Stimulated activated CD8-positive, alpha-beta memory T cell treated with anti-CD3 and anti-CD28 coated beads, Interleukin-7, amount 100 ng/mL, for 48 hours (primary cell): Measurements from ENCODE around the gene ASB2.

Experiments used
- DNase-seq, 2 donors: peaks; one replicate each; pipeline ENCODE4 v3.0.0-alpha.2; 2020; ENCODE audit warnings: low read depth in 1 of 2; ENCODE audit errors: extremely low read depth in 1 of 2

ASB2 gene

DNA sequence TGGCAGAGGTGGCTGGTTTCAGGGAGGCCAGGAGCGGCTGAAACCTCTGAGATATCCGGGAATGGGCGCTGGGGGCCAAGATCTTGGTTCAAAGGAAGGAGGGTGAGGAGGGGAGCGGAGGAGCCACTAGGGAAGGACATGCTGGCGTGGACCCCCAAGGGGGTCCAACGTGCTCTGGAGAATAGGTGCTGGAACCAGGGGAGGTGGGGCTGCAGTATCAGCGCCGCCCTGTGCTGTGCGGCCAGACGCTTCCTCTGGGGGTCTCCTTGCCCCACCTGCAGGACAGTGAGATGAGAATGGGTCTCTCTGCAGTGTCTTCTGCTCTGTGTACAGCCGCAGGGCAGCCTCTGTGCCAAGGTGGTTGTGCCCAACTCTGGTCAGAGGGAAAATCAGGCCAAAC is 46.7 kb downstream of the ASB2 start:
- DNase-seq = no peak

DNA sequence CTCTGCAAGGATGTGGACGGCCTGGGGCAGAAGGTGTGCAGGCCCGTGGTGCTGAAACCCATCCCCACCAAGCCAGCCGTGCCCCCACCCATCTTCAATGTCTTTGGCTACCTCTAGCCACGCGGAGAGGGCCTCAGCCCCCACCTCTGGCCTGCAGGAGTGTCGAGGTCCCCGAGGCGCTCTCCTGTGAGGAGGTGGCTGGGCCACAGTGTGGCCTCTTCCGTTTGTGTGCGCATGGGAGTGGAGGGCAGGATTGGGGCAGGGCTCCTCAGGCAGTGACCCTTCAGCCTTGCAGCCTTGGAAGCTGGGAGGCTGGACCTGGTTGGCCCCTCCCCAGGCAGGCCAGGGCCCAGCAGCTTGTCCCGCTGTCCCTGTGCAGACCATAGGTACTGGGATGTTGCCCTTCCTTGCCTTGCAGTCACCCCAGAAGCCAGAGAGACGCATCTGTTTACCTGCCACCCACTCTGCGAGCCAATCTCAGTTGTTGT is 47.3 kb downstream of the ASB2 start:
- no peak for DNase-seq

GRCh38 chr14:93928184-93929047 is 48.0 kb downstream of the ASB2 start:
- no peak for DNase-seq

DNA sequence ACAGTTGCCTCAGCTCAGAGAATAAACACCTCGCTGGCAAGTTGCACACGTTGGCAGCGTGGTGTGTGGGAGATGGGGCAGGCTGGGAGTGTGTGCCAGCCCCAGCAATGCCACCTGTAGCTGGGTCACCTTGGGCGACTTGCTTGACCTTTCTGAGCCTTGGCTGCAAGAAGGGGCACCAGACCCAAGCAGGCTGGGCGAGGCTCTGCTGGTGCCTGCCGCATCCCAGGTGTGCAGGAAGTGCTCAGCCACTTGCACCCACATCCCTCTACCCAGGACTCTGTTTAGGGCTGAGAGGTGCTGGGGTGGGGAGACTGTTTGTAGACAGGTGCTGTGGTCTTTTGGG is 48.6 kb downstream of the ASB2 start:
- DNase-seq = no peak

GRCh38 chr14:93926873-93927799 is 49.2 kb downstream of the ASB2 start, which contains the start of gene FAM181A:
Gene FAM181A (plus strand): TSS chr14:93927344. CDS start chr14:93928286, 942 bp downstream.
- no peak for DNase-seq

GRCh38 chr14:93926245-93926872 is 50.0 kb downstream of the ASB2 start:
- no peak for DNase-seq

- DNase-seq = no peak
Measured at GRCh38 chr14:93925374-93925895, 50.9 kb downstream of the ASB2 start.

DNA sequence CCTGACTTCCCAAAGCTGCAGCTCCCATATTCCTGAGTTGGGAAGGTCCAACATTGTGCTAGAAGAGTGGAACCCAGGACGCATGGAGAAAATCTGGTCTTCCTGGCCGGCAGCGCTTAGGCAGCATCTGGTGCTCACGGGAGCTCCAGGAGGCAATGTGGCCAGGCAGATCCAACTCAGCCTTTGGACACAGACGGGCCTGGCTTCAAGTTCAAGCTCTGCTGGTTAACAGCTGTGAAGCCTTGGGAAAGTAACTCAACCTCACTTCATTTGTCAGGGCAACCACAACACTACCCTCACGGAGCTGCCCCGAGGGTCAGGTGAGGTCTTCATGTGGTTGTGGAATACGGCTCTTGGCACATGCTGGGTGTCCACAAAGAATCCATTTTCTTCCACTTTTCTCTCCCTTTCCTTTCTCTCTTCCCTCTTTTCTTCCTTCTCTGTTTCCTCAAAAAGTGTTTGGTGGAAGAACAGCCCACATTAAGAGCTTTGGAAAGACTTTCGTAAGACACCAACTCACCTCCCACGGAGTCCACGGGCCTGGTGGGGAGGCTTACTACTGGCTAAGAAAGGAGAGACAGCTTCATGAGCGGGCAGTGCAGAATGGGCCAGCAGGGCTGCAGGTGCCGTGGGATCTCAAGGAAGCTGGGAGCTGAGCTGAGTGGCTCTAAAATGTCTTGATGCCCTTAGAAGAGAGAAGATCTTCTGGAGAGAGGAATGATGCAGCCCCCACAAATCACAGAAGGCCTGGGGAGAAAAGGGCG is 51.6 kb downstream of the ASB2 start:
- DNase-seq = no peak

DNA sequence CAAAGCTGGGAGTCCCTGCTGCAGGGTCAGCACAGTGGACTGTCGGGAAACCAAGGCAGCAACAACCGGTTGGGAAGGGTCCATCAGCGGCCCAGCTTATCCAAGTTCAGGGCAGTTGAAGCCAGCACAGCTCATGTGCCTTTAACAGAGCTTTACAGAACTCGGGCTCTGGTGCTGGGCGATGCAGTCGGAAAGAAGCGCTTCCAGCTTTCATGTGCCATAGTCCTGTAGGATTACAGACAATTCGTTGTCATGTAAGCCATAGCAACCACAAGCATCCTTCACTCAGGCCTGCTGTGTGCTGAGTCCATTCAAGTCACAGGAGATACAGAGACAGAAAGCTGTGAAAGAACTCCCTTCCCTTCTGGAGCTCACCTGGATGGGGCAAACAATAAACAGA is 52.7 kb downstream of the ASB2 start:
- DNase-seq = no peak

DNA sequence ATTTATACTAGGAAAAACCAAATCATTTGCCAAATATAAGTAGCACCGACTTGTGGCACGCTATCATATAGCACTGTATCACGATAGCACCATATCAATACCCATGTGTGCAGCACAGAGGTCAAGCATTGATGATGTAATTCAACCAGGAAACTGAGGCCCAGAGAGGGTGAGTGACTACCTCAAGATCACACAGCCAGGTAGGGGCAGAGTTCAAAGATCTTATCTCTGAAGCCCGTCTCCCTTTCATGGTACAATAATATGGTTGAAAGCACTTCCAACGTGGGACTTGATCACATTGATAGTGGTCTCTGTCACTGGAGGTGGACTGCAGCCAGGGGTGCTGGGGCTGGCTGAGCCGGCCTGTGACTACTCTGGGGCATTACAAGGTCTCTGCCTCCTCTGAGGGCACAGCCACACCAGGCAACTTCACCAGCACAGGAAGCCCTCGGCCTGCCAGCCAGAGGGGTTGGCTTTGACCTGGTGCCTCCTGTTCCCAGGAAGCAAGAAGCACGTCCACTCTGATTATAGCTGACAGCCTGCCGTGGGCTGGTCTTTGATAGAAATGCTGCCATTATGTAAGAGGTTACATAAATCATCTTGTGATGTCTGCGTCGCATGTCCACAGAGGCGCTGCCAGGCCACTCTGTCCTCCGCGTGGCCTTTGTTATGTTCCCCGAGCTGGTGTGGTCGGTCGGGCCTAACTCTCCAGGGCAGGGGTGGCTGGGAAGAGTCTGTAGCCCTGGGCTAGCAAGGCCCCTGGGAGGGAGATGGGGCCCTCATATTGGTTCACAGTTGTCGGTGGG is 55.2 kb downstream of the ASB2 start:
- no peak for DNase-seq

DNA sequence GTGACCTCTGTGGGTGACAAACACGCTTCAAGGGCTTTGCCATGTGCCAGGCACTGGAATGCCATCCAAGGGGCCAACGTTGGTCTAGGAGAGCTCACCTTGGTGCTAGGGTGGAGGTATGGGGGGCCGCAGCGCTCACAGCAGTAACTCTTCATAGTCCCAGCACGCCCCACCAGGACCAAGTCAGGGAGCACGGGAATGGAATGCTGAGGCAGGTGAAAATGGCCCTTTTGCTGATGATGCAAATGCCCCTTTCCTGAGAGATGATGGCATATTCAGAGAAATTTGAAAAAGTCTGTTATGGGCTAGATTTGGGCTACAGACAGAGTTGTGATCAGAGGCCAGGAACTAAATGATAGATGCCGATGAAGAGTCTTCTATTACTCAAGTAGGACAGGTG is 59.2 kb downstream of the ASB2 start:
- no peak for DNase-seq

DNA sequence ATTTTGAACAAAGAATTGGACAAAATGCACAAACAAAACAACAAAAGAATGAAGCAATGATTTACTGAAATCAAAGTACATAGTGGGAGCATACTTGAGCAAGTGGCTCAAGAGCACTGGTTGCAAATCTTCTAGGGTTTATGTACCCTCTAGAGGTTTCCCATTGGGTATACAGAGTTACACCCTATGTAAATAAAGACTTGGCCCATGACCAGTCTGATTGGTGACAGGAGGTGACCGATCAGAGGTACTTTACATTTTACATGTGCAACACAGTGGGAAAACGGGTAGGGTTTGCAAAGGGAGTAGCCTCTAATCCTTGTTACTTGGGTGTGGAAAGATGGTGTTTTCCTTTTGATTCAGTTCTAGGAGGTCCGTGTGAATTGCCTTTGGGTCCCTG is 59.9 kb downstream of the ASB2 start:
- no peak for DNase-seq

GRCh38 chr14:93915800-93916199 is 60.6 kb downstream of the ASB2 start:
- DNase-seq = no peak

- no peak for DNase-seq
Measured at GRCh38 chr14:93915070-93915705, 61.2 kb downstream of the ASB2 start.

GRCh38 chr14:93914278-93914677 is 62.1 kb downstream of the ASB2 start:
- DNase-seq = no peak

- DNase-seq = no peak
Measured at GRCh38 chr14:93912782-93913181, 63.6 kb downstream of the ASB2 start.

- DNase-seq = no peak
Measured at GRCh38 chr14:93911975-93912615, 64.3 kb downstream of the ASB2 start.

- DNase-seq = no peak
Measured at GRCh38 chr14:93909429-93910128, 66.8 kb downstream of the ASB2 start.
